DMS79 (cell line): ENCODE measurements around the gene RASA4B.
"Not testable (repeated sequence)": the region's sequence is repeated elsewhere in the genome, so short reads cannot be mapped to it uniquely, and the experiment has no call there.

Experiments used
- DNase-seq: peaks from one replicate; lab custom pipeline; 2025; lab: John Stamatoyannopoulos, UW

RASA4B gene

GRCh38 chr7:102517550-102518147 is at the start of gene RASA4B:
Gene RASA4B, minus strand, starts transcription at chr7:102517777. Its CDS starts 67 bp downstream, at chr7:102517710.
- DNase-seq: not testable (repeated sequence)

DNA sequence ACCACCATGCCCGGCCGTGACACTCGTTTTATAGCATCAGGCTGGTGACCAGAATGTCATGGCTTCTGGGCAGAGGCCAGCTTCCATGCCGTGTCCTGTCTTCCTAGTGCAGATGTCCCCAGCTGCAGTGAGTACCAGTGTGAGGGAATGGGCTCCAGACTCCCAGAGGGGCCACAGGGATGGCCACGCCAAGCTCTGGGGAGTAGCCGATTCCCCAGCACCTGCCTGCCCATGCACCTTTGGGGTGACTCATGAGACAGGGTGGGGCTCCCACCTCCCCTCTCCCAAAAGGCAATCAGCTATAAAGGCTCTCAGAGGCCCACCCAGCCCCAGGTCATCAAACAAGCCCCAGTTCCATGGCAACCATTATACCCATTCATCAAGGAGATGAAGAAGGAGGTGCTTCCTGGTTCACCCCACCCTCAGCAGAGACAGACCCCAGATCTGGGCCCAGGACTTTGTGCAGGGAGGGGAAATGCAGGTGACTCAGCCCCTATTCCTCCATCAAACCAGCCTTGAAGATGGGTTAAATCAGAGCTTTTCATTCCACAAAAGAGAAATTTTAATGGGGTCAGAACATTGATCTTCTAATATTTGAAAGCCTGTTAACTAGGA is 33.3 kb upstream of the RASA4B start, which contains the start of gene SPDYE2:
Gene SPDYE2 (plus strand): TSS at position 419 of the 615 bp plus-strand sequence. CDS start 2,030 bp downstream, outside the sequence.
- not testable (repeated sequence) for DNase-seq

DNA sequence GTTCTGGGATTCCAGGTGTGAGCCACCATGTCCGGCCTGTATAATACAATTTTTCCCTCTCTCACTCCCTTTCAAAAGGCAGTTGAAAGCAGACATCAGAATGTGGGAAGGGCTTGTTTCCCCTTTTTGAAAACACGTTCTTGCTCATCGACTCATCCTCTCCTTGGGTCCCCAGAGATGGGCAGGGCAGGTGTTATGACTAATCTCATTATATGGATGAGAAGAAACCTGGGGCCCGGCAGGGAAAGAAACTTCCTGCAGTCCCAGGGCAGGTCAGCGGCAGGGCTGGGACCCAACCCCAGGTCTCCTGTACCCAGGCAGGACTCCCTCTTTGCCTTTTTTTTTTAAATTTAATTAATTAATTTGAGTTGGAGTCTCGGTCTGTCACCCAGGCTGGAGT is 28.8 kb upstream of the RASA4B start:
- DNase-seq: not testable (repeated sequence)

DNA sequence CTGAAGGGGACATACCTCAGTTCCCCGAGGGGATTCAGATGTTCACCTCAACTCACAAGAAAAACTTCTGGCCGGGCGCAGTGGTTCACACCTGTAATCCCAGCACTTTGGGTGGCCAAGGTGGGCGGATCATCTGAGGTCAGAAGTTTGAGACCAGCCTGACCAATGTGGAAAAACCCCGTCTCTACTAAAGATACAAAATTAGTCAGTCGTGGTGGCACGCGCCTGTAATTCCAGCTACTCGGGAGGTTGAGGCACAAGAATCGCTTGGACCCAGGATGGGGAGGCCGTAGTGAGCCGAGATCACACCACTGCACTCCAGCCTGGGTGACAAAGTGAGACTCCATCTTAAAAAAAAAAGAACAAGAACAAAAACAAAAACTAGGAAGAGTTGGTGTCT is 27.7 kb upstream of the RASA4B start:
- not testable (repeated sequence) for DNase-seq

DNA sequence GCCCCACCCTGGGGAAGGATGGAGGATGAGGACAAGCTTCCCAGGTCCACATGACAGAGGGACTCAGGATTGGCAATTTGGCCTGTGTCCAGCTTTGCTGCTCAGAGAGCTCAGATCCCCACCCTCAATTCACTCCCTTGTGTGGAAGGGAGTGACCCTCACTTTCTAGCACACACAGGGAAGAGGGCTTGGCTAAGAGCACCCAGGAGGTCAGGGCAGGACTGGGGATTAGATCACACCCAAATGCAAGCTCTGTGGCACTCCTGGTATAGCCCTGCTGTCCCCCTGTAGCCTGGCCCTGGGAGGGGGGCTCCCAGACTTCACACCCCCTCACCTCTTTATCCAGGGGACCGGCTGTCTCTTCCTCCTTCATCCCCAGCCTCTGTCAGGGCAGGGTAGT is 26.8 kb upstream of the RASA4B start:
- not testable (repeated sequence) for DNase-seq

- DNase-seq: not testable (repeated sequence)
Observed at GRCh38 chr7:102543596-102543995, 26.0 kb upstream of the RASA4B start, which contains the start of gene UPK3BL2. Gene UPK3BL2, minus strand, starts transcription at chr7:102543696. Its CDS starts 60 bp downstream, at chr7:102543636.

GRCh38 chr7:102542771-102543170 is 25.2 kb upstream of the RASA4B start:
- not testable (repeated sequence) for DNase-seq

DNA sequence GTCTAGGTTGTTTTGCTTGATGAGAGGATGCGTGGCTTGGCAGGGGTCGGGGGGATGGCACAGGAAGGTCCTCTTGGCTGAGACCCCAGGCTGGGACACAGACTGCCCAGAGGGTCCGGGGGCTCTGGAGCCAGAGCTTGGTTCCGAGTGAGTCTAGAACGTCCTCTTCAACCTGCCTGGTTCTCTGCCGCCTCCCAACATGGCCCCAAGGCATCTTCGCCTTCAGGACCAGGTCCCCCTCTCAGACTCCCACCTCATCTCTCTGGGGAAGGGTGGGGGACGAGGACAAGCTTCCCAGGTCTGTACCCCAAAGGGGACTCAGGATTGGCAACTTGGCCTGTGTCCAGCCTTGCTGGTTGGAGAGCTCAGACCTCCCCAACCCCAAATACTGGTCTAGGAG is 24.5 kb upstream of the RASA4B start:
- DNase-seq: not testable (repeated sequence)

- not testable (repeated sequence) for DNase-seq
Observed at GRCh38 chr7:102540604-102541003, 23.0 kb upstream of the RASA4B start.

- DNase-seq: not testable (repeated sequence)
Observed at GRCh38 chr7:102535062-102535615, 17.6 kb upstream of the RASA4B start.

DNA sequence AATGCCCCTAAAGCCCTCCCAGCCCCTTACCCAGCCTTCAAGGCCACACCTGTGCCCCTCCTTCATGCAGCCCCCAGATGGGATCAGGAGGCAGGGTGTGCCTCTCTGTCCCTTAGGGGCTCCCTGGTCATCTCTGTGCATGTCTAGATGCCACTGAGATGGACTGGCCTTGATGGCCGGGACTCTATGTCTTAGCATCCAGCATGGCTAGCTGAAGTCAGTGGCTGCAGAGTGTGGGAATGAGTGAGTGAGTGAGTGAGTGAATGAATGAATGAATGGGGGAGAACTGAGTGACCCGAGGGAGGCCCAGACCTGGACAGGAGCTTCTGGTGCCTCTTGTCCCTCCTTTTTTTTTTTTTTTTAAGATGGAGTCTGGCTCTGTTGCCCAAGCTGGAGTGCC is 14.6 kb upstream of the RASA4B start:
- DNase-seq: not testable (repeated sequence)

DNA sequence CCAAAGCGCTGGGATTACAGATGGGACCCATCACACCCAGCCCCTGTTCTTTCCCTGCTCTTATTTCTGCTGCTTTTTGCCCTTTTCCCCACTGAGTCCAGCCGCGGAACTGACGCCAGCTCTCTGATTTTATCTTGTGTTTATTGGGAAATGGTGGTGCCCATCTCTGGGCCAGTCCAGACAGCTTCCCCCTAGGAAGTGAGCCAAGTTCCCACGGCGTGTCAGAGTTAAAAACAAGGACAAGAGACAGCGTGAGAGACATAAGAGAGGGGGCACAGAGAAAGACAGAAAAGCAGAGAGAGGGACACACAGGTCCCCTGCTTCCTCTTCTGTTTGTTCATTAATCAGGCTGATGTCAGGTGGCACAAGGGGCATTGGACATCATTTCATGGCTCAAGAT is 14.0 kb upstream of the RASA4B start:
- not testable (repeated sequence) for DNase-seq

- not testable (repeated sequence) for DNase-seq
Observed at GRCh38 chr7:102527822-102528793, 10.5 kb upstream of the RASA4B start.

- not testable (repeated sequence) for DNase-seq
Observed at GRCh38 chr7:102527182-102527581, 9.6 kb upstream of the RASA4B start.

DNA sequence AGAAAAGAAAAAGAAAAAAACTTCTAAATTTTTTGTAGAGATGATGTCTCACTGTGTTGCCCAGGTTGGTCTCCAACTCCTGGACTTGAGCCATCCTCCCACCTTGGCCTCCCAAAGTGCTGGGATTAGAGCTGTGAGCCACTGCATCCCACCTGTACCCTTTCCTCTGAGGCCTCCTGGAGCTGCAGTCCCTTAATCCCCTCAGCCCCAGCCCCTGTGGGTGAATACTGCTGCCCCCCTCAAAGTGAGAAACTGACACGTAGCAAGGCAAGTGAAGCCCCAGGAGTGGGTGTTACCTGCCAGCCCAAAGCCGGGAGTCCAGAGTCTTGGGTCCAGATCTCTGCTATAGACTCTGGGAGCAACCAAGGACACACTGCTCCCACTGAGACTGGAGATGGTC is 7.2 kb upstream of the RASA4B start:
- DNase-seq: not testable (repeated sequence)

DNA sequence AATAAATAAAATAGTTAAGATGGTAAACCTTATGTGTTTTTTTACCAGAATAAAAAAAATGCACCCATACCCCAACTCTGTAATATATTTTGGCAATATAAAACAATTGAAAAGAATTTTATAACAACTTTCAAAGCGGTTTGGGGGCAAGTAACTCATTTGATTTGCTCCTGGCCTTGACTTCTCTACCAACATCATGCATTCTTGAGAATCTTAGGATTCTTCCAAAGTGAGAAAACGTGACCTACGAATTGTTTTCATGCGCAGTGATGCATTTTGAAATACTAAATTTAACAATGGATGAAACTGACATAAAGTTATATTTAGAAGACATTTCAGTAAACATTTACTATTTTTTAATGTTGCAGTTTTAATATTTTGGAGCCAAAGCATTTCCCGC is 3.2 kb upstream of the RASA4B start:
- not testable (repeated sequence) for DNase-seq

GRCh38 chr7:102516951-102517350 is 626 bp downstream of the RASA4B start:
- DNase-seq: not testable (repeated sequence)

- DNase-seq: not testable (repeated sequence)
Observed at GRCh38 chr7:102515889-102516288, 1.7 kb downstream of the RASA4B start.

DNA sequence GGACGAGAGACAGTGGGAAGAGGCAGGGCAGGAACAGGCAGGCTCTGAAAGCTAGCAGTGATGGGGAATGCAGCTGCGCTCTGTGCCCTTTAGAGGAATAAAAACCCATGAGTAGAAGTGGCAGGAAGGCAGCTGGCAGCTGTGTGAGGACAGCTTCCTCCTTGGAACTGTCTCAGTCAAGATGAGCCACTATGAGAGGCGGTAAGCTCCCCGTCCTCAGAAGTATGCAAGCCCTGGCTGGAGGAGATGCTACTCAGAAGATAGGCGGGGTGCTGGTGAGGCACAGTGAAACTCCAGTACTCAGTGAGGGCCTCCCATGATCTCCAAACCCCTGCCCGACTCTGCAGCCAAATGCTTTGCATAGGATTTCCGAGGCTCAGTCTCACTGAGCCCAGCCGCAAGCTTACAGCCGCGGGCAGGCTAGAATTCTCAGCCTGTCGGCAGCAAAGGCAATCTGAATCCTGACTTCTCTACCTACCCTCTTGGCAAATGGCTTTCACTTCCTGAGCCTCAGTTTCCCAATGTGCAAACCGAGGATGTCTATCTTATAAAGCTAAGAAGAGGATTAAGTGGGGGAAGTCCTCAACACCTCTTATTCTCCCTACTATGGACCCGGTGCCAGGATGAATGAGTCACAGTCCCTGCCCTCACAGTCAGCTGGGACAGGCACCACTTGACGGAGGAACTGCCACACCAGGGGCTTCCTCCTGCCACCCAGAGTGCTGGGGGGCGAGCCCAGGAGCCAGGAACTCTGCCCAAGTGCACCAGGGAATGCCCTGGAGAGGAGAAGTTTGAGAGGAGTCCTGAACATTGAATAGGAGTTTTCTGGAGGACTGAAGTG is 2.5 kb downstream of the RASA4B start:
- DNase-seq: not testable (repeated sequence)

DNA sequence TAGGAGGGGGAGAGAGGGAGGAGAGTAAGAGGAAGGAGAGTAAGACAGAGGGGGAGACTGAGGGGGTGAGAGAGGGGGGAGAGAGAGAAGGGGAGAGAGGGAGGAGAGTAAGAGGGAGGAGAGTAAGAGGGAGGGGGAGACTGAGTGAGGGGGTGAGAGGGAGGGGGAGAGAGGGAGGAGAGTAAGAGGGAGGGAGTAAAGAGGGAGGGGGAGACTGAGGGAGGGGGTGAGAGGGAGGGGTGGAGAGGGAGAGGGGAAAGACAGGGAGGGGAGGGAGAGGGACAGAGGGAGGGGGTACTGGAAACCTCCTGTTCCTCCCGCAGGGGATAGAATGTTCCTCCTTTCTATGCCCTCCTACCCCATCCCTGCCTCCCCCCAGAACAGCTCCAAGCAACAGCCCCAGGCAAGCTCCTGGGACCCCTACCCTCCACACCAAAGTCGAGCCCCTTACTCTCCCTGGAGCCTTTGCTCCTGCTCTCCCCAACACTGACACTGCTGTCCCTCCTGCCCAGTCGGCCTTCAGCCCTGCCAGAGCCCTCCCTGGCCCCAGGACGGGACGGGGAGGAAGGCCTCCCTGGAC is 4.8 kb downstream of the RASA4B start:
- not testable (repeated sequence) for DNase-seq
